Activated CD4-positive, alpha-beta T cell treated with anti-CD3 and anti-CD28 coated beads, Interleukin-2, Interleukin-6, amounts not matched to agents 100 ng/mL and 50 ng/mL, durations not matched to agents 16 hours and 8 hours (primary cell): ENCODE measurements around the gene COL4A2.
"Not testable (repeated sequence)": the region's sequence is repeated elsewhere in the genome, so short reads cannot be mapped to it uniquely, and the experiment has no call there.

Experiments used
- DNase-seq: peaks from one replicate; pipeline ENCODE4 v3.0.0-alpha.2; 2020

Gene COL4A2

DNA sequence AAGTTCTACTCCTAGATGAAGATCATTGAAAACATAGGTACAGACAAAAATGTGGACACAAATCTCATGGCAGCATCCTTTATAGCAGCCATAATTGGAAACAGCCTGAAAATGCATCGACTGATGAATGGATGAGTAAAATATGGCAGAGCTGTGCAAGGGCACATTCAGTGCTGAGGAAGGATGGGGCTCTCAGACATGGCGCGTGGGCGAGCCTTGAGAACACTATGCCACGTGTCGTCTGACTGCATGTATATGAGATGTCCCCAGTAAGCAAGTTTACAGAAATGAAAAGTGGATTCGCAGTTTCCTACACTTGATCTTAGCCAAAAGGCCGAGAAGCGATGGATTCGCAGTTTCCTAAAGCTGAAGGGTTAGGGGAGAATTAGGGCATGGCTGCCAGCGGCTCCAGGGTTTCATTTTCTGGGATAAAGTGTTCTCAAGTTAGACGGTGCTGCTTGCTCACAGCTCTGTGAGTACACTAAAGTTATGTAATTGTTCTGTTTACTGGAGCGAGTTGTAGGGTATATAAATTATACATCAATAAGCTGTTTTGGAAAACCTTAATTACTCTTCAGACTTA is 176.4 kb downstream of the COL4A2 start:
- DNase-seq, result no peak

DNA sequence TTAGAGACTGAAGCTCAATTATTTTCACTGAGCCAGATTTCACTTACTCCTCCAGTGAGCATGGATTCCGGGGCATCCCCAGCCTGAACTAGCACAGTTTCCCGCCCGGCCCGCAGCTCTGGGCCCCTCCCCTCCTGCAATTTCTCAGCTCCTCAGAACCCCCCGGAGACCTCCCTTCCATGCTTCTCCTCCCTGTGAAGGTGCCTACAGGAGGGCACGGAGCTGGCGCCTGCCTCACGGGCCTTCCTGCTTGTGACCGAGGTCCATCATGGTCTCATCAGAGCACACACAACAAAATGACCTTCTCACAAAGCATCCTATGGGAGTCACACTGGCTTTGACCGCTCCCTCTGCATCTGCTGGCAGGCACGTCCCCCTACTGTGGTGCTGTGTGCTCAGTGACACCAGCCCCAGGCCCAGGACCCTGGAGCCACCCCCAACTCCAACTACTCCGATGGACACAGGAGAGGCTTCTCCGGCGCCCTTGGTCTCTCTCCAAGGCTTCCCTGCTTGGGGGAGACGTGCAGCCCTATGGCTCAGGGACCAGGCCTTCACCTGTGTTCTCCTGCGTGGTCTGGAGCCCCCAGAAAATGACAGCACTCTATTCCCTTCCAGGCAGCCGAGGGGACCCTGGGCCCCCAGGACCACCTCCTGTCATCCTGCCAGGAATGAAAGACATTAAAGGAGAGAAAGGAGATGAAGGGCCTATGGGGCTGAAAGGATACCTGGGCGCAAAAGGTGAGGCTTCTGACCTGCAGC is 177.4 kb downstream of the COL4A2 start:
- no peak for DNase-seq

DNA sequence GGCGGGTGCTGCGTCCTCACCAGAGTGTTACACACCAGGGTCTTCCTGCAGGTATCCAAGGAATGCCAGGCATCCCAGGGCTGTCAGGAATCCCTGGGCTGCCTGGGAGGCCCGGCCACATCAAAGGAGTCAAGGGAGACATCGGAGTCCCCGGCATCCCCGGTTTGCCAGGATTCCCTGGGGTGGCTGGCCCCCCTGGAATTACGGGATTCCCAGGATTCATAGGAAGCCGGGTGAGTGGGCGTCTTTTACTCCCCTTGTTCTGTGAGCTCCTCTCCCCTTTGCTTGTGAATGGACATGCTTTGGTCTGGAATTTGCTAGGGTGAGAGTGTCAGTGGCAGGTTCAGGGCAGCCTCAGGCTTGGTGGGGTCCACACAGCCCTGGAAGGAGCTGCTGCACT is 178.5 kb downstream of the COL4A2 start:
- DNase-seq, result no peak

DNA sequence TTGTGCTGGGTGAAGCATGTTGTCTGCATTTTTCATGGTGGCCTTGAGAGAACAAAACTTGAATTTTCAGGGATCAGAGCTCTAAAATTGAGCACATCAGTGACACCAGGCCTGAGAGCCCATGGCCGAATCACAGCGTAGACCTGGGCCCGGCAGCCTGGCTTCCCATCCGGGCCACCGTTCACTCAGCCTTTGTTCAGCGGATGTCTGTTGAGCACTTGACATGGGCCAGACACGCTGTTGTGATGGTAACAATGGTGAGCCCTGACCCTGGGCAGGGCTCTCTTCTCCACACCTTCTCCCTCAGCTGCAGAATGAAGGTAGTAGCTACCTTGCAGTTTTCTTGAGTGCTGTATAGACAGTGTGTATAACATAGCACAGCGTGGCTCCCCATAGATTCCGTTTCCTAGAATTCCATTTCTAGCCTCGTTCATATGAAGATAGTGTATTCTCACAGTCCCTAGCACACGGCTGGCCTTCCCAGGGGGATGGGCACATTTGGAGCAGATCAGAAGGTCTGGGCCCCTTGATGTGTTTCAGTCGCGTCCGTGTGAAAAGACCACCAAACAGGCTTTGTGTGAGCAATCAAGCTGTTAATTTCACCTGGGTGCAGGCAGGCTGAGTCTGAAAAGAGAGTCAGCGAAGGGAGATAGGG is 179.1 kb downstream of the COL4A2 start:
- DNase-seq, result no peak

- DNase-seq, result not testable (repeated sequence)
Measured at GRCh38 chr13:110486880-110487279, 179.8 kb downstream of the COL4A2 start.

GRCh38 chr13:110490009-110490770 is 183.1 kb downstream of the COL4A2 start:
- no peak for DNase-seq

DNA sequence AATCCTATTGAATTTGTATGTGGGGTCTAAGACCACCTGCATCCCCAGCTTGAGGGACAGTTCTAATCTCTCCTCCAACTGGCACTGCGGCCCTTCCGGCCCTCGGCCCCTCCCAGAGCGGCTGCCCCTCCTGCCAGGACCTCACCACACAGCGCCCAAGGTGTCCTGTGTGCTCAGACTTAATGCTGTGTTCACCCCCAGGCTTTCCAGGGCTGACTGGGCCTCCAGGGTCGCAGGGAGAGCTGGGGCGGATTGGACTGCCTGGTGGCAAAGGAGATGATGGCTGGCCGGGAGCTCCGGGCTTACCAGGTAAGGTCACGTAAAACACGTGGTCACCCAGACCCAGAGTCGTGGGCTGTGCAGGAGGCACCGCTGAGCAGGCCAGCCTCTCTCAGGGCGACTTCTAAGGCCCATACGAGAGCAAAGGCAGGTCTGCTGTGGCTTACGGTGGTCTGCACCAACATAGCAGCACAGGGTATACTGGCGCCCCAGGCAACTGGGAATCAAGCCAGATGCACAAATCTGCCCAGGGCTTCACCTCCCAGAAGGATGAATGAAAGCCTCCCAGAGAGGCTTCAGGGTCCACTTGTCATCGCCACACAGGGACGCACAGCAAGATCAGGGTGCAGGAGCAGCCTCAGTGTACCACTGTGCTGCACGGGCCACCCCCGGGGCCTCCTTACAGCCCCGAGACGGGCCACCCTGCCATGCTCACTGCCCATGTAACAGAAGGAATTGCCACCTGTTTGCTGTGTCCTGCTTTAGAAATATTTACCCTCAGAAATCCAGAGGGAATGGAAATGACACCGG is 185.0 kb downstream of the COL4A2 start:
- DNase-seq, result no peak

DNA sequence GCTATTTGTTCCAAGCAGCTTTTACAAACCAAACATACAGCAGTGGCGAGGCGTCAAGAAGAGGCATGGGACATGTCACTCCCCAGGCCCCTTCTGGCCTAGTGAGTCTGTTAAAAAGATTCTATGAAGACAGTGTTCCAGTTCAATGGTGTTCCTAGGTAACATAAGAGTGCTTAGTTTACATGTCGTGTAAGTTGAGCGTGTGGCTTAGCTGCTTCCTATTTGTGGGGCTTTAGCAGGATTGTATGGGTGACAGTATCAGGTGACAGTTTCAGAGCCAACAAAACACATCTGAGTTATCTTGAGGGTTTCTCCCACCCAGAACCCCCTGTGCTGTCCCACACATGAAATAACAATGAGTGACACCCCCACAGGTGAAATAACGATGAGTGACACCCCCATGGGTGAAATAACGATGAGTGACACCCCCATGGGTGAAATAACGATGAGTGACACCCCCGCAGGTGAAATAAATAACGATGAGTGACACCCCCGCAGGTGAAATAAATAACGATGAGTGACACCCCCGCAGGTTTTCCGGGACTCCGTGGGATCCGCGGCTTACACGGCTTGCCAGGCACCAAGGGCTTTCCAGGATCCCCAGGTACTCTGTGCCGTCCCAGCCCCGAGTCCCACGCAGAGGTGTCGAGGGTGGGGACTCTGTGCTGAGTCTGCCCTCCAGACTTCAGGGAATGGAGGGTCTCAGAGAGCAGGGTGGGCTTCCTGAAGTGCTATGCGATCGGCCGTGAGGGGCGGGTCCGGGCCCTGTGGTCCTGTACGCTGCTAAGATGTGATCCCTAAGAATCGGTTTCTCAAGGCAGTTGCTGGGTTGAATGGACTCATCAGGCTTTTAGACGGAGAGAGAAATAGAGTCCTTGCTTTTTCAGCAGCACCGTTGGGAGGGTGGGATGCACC is 185.9 kb downstream of the COL4A2 start:
- no peak for DNase-seq

- no peak for DNase-seq
Measured at GRCh38 chr13:110493613-110494012, 186.5 kb downstream of the COL4A2 start.

- no peak for DNase-seq
Measured at GRCh38 chr13:110495376-110495775, 188.3 kb downstream of the COL4A2 start.

DNA sequence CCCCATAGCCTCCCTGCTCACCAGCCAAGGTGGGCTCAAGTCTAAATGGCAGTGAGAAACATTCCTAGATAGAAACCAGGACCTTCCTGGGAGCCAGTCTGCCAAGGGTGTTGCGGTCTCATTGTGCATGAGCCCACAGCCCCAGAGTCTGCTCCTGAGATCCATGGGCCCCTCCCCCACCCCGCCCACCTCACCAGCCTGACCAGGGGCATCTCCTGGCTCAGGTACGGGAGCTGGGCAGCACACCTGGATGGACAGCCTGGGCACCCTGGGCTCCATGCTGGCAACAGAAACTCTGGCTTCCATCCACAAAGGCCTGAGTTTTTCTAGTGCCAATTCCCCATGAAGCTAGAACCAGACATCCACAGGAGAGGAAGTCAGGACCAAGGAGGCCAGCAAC is 188.8 kb downstream of the COL4A2 start:
- no peak for DNase-seq

DNA sequence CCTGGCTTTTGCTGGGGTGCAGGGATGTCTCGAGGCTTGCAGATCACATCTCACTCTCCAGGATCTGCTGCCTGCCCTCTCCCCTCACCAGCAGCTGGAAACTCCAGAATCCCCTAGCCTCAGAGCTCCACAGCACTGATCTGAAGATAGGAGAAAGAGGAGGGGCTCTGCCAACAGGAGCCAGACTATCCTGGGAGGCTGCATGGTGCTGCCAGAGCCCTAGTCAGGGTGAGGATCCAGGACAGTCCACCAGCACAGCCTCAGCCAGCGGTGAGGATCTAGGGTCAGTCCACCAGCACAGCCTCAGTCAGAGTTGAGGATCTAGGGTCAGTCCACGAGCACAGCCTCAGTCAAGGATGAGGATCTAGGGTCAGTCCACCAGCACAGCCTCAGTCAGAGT is 189.2 kb downstream of the COL4A2 start:
- no peak for DNase-seq

DNA sequence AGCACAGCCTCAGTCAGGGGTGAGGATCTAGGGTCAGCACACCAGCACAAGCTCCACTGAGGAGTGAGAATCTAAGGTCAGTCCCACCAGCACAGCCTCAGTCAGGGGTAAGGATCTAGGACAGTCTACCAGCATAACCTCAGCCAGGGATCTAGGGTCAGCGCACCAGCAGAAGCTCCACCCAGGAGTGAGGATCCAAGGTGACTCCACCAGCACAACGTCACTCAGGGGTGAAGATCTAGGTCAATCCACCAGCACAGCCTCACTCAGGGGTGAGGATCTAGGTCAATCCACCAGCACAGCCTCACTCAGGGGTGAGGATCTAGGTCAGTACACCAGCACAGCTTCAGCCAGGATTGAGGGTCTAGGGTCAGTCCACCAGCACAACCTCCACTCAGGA is 189.9 kb downstream of the COL4A2 start:
- no peak for DNase-seq

GRCh38 chr13:110497896-110498295 is 190.8 kb downstream of the COL4A2 start:
- not testable (repeated sequence) for DNase-seq

DNA sequence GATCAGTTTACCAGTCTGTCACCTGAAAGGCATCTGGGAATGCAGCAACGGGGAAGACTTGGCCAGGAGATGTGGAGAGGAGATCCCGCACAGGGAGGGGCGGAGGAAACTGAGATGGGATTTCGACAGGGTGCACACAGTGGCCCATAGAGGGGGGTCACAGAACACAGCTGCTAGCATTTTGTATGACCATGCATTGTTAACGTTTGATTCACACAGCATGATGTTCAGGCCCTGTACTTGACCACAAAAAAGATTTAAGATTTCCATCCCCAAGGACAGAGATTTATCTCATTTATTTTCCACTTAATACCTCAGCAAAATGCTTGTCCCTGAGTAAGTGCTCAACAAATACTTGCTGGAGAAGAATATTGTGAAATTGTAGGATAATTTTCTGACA is 191.2 kb downstream of the COL4A2 start:
- no peak for DNase-seq

GRCh38 chr13:110498765-110499164 is 191.7 kb downstream of the COL4A2 start:
- DNase-seq, result no peak

DNA sequence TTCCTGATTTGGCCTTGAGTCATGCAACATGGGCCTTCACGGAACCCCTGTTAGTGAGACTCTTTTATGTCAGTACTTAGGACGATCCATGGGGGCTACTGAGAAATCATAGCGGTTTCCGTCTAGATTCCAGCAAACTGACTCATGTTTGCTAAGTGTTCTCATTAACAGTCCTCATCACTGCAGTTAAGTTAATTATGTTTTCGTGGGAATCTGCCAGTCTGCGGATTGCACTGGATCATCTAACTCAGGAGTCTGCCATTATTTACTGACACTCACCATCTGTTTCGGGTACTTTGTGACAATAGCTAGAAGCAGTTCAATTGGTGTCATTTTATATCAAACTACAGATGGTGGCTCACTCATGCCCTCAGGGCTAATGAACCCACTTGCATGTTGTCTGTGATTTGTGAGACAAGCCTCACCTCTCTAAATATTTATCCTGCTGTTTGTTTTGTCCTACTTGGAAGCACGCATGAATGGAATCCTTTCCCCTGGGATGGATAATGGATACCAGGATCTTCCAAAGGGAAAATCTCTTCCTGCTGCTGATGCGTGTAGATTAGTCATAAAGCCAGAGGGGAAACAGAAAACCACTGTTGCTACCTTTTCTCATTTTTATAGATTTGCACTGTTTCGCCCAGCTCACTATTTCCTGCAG is 192.7 kb downstream of the COL4A2 start:
- DNase-seq, result no peak

DNA sequence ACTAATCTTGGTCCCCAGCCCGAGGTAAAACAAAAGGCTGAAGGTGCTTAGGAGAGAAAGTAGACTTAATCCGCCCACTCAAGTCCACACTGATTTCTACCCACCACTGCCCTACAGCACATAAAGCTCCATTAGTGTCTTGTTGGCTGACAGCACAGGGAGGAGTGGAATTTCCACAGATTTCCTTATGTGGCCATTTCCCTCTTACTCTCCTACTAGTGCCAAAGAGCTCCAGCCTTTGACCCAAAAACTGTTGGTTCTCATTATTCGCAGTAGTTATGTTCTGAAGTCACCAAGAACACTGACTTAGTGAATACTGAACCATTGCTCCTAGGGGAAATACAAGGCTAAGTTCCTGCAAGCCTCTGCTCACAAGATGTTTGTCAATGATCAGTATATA is 193.3 kb downstream of the COL4A2 start:
- DNase-seq, result no peak

DNA sequence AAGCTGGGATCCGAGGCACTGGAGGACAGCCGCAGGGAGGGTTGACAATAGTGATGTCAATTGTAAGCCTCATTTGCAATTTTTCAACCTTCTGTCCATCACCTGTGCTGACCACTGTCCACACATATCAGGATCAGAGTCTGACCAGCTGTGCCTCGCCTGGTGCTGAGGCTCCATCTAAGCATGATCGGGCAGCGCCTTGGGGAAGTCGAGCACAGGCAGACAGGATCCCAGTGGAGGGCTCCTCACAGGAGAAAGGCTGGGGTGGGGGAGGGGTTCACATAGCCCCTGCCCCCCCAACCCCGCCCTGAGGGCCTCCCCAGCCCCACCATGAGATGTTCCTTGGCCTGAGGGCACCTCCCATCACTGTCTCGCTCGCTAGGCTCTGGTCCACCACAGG is 194.1 kb downstream of the COL4A2 start:
- no peak for DNase-seq

DNA sequence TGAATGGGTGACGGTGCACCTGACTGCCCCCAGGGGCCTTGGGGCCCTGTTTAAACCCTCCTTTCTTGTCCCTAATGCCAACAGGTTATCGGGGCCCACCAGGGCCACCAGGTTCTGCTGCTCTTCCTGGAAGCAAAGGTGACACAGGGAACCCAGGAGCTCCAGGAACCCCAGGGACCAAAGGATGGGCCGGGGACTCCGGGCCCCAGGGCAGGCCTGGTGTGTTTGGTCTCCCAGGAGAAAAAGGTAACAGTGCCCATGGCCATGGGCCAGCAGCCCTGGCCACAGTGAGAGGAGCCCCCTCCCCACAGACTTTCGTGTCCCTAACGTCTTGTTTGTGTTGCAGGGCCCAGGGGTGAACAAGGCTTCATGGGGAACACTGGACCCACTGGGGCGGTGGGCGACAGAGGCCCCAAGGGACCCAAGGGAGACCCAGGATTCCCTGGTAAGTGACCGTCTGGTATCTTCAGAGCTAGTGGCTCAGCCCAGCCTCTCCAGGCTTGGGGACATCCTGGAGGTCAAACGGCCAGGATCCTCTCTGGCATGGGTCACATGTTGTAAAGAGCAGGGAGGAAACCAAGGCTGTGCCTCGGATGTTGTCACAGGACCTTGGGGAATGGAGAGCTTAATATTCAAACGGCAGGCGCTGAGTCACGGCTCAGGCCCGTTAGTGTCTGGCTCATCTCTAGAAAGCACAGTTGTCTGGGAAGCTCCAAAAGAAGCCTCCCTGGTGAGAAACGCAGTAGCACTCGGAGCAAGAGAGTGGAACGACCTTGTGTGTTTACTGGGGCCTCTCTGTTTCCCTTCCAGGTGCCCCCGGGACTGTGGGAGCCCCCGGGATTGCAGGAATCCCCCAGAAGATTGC is 196.2 kb downstream of the COL4A2 start:
- no peak for DNase-seq
